ENCODE data around the gene VIPR2.
"Not testable (repeated sequence)": the region's sequence is repeated elsewhere in the genome, so short reads cannot be mapped to it uniquely, and the experiment has no call there.

The VIPR2 gene

DNA sequence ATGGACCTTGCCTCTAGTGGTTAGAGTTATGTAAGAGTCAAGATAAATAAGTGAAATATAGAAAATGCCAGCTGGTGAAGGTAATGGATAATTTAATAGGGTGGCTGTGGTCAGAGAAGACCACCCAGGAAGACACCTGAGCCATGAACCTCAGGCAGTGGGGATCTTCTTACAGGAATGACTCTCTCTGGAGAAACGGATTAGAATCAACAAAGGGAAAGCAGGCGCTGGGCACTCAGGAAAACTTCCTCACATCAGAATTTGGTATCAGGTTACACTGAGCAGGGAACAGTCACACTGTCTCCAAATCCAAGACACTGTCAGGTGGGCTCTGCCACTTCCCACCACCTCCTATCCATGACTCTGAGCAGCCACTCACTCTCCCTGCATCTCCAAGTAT, 155.7 kb downstream of the VIPR2 start:
- TF ChIP-seq, protein P1, sequence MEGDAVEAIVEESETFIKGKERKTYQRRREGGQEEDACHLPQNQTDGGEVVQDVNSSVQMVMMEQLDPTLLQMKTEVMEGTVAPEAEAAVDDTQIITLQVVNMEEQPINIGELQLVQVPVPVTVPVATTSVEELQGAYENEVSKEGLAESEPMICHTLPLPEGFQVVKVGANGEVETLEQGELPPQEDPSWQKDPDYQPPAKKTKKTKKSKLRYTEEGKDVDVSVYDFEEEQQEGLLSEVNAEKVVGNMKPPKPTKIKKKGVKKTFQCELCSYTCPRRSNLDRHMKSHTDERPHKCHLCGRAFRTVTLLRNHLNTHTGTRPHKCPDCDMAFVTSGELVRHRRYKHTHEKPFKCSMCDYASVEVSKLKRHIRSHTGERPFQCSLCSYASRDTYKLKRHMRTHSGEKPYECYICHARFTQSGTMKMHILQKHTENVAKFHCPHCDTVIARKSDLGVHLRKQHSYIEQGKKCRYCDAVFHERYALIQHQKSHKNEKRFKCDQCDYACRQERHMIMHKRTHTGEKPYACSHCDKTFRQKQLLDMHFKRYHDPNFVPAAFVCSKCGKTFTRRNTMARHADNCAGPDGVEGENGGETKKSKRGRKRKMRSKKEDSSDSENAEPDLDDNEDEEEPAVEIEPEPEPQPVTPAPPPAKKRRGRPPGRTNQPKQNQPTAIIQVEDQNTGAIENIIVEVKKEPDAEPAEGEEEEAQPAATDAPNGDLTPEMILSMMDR (IDR thresholded peaks at IDR 0.05; ENCODE audit: low read depth, low read length) = no peak
- no peak for DNase-seq (ENCODE audit: extremely low read depth, low read depth)

DNA sequence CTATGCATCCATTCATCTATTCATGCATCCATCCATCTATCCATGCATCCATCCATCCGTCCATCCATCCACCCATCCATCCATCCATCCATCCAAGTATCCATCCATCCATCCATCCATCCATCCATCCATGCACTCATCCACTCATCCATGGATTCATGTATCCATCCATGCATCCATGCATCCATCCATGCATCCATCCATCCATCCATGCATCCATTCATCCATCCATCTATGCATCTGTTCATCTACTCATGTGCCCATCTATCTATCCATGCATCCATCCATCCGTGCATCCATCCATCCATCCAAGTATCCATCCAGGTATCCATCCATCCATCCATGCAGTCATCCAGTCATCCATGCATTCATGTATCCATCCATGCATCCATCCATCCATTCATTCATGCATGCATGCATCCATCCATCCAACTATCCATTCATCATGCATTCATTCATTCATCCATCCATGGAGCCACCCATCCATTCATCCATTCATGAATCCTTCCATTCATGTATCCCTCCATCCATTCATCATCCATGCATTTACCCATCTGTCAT, 156.3 kb downstream of the VIPR2 start:
- TF ChIP-seq, protein P1 (IDR thresholded peaks at IDR 0.05; ENCODE audit: low read depth, low read length) = no peak
- no peak for DNase-seq (ENCODE audit: extremely low read depth, low read depth)

DNA sequence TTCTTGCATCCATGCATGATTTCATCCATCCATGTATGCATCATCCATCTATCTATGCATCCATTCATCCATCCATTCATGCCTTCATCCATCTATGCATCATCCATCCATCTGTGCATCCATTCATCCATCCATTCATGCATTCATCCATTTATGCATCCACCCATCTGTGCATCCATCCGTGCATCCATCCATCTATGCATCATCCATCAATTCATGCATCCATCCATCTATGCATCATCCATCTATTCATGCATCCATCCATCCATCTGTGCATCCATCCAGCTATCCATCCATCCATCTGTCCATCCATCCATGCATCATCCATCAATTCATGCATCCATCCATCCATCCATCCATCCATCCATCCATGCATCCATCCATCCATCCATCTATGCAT, 157.0 kb downstream of the VIPR2 start:
- TF ChIP-seq, protein P1 (IDR thresholded peaks at IDR 0.05; ENCODE audit: low read depth, low read length) = no peak
- no peak for DNase-seq (ENCODE audit: extremely low read depth, low read depth)

DNA sequence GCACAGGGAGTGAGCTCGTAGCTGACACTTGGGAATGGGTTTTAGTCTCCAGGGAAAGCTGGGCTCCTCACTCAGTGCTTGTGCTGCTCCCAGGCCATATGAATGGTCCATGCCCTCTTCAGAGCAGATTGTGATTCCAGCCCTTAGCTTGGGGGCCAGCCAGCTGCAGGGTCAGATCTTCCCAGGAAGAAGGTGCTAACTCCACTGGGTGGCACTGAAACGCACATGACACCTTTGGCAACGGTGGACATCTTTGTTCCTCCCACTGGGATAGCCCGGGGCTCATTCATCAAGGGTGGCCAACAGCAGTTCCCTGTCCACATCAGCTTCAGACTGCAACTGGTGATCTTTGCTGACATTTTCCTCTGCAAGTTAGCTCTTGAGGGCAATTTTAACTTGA, 159.1 kb downstream of the VIPR2 start:
- no peak for DNase-seq (ENCODE audit: extremely low read depth, low read depth)
- TF ChIP-seq, protein P1 (IDR thresholded peaks at IDR 0.05; ENCODE audit: low read depth, low read length) = no peak

DNA sequence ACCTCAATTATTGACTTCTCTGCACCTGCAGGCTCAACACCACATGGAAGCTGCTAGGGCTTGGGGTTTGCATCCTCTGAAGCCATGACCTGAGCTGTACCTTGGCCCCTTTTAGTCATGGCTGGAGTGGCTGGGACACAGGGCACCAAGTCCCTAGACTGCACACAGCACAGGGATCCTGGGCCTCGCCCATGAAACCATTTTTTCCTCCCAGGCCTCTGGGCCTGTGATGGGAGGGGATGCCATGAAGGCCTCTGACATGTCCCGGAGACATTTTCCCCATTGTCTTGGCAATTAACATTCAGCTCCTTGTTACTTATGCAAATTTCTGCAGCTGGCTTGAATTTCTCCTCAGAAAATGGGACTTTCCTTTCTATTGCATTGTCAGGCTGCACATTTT, 160.7 kb downstream of the VIPR2 start:
- DNase-seq (ENCODE audit: extremely low read depth, low read depth) = not testable (repeated sequence)

DNA sequence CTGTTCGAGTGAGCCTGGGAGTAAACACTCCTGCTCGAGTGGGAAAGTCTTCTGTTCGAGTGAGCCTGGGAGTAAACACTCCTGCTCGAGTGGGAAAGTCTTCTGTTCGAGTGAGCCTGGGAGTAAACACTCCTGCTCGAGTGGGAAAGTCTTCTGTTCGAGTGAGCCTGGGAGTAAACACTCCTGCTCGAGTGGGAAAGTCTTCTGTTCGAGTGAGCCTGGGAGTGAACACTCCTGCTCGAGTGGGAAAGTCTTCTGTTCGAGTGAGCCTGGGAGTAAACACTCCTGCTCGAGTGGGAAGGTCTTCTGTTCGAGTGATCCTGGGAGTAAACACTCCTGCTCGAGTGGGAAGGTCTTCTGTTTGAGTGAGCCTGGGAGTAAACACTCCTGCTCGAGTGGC, 162.6 kb downstream of the VIPR2 start:
- not testable (repeated sequence) for DNase-seq (ENCODE audit: extremely low read depth, low read depth)

DNA sequence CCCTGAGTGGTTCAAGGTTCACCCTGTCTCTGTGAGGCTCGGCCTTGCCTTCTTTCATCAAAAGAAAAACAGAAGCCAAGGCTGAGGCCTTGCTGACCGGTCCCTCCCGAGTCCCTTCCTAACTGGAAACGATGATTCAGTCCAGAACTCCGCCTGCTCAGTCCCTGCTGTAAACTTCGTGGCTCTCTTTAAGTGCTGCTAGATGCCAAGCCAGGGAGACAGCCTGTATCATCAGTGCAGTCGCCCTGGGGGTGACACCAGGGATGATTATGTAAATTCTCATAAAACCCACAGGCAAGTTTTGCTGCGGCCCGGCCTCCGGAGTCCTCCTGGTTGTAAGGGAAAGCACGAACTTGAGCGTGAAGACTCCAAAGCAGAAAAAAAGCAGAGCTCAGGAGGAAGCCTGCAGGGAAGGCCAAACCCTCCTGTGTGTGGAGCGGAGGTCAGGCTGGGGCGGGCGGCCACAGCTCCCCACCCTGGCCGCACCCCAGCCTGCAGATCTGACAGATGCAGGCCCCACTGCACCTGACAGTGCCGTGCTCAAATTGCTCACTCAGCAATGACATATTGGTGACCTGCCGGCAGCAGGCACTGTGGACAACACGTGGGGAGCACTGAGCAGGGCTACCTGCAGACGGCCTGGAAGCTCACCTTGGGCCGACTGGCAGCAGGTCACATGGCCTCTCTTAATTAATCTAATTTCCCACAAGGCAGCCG, 164.9 kb downstream of the VIPR2 start:
- DNase-seq (ENCODE audit: extremely low read depth, low read depth) = no peak
- TF ChIP-seq, protein P1 (IDR thresholded peaks at IDR 0.05; ENCODE audit: low read depth, low read length) = no peak

DNA sequence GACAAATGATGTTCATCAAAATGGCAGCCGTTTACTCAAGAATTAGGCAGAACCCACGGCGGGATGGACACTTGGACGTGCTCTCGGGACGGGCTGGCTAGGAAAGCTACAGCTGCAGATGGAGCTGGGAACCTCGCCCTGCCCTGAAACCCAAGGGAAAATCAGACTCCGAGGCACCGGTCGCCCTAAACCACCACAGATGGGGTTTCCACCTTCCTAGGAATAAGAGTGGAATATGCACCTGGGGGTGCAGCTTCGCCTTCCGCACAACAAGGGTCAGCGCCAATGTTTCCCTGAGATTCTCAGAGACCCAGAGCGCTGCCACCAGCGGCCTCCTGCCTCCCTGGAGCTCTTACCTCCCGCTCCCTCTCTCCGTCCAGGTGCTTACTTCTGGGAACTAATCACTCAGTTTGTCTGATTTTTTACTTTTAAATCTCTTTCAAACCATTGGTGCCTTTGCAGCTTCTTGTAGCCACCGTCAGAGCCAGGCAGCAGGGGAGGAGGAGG, 165.6 kb downstream of the VIPR2 start:
- TF ChIP-seq, protein P1 (IDR thresholded peaks at IDR 0.05; ENCODE audit: low read depth, low read length) = no peak
- no peak for DNase-seq (ENCODE audit: extremely low read depth, low read depth)

Measured in AG09319 (cell line).